ENCODE results near the gene KDM1A. TPM values are rescaled to one million over a fixed set of nuclear protein-coding genes. Genes with fewer than 3 reads are reported as not detected.
A peak's percentile ranks its signal among the peaks of the same experiment; 100 is the strongest.

The KDM1A gene
- polyA plus RNA-seq, 2 of the 4 experiments (the other 2 are of a cell fraction), result 66.4 to 80.3 TPM

DNA sequence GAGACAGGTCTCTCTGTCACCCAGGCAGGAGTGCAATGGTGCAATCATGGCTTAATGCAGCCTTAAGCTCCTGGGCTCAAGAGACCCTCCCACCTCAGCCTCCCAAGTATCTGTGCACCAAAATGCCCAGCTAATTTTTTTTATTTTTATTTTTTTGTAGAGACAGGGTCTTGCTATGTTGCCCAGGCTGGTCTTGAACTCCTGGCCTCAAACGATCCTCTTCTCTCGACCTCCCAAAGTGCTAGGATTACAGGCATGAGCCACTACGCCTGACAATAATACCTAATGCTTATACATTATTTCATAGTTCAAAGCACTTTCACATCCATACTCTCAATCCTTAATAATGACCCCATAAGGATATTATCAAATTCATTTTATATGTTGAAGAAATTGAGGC lies 101.1 kb downstream of the KDM1A start (continued):
- TF ChIP-seq BHLHE40 (IDR thresholded peaks at IDR 0.05; ENCODE audit: low read depth, low read length), result no peak
- TF ChIP-seq NFE2L2 (conservative IDR thresholded peaks at IDR 0.05; ENCODE audit: low read length), result no peak
- no peak for TF ChIP-seq MAFK (IDR thresholded peaks at IDR 0.05; ENCODE audit: partially characterized antibody)
- no peak for TF ChIP-seq NR3C1 (IDR thresholded peaks at IDR 0.05)
- TF ChIP-seq GATA3 (IDR thresholded peaks at IDR 0.05; ENCODE audit: borderline replicate concordance), result no peak
- TF ChIP-seq, protein P1, sequence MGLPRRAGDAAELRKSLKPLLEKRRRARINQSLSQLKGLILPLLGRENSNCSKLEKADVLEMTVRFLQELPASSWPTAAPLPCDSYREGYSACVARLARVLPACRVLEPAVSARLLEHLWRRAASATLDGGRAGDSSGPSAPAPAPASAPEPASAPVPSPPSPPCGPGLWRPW (IDR thresholded peaks at IDR 0.05), result no peak

GRCh38 chr1:23122023-23122748 lies 102.9 kb downstream of the KDM1A start:
- no peak for FAIRE-seq
- H3K4me1 ChIP-seq, result peaks cover 68% of the 10 kb centered on the region
- WGBS (ENCODE audit: missing lambda C conversion rate), result 22% methylated on average over 4 of the region's 4 CpGs
- no peaks in the 10 kb centered on the region for H3K9me3 ChIP-seq
- no peak for DNase-seq (ENCODE audit: low read depth in 1 of 2, low spot score in 1 of 2)
- ATAC-seq, result peak in 1 of 2 experiments; percentile 32; a peak in 3 of 6 replicates
- TF ChIP-seq NFE2L2 (conservative IDR thresholded peaks at IDR 0.05; ENCODE audit: low read length) (no peak), CBX8 (IDR thresholded peaks at IDR 0.05) (no peak), JUNB (IDR thresholded peaks at IDR 0.05) (no peak), POLR2A (IDR thresholded peaks at IDR 0.05; ENCODE audit: low read length) (no peak), FOSB (CRISPR knock-in tag; IDR thresholded peaks at IDR 0.05) (no peak), RNF2 (IDR thresholded peaks at IDR 0.05; ENCODE audit: borderline replicate concordance, low read depth) (no peak), CBX2 (IDR thresholded peaks at IDR 0.05; ENCODE audit: borderline replicate concordance, low read depth) (no peak), KDM5A (IDR thresholded peaks at IDR 0.05) (no peak), RCOR1 (IDR thresholded peaks at IDR 0.05; ENCODE audit: low read depth, low read length) (no peak), HOXB5 (CRISPR knock-in tag; IDR thresholded peaks at IDR 0.05) (no peak), RARB (CRISPR knock-in tag; IDR thresholded peaks at IDR 0.05) (no peak), EHF (CRISPR knock-in tag; IDR thresholded peaks at IDR 0.05) (no peak), HEYL (CRISPR knock-in tag; IDR thresholded peaks at IDR 0.05) (no peak), ZNF302 (CRISPR knock-in tag; IDR thresholded peaks at IDR 0.05) (no peak), HOXB13 (CRISPR knock-in tag; IDR thresholded peaks at IDR 0.05; ENCODE audit: low read depth) (no peak), FOXS1 (CRISPR knock-in tag; IDR thresholded peaks at IDR 0.05) (no peak), HOXA7 (CRISPR knock-in tag; IDR thresholded peaks at IDR 0.05) (no peak), ESRRA (IDR thresholded peaks at IDR 0.05; ENCODE audit: borderline replicate concordance, low read length) (no peak)
- TF ChIP-seq, protein P2, sequence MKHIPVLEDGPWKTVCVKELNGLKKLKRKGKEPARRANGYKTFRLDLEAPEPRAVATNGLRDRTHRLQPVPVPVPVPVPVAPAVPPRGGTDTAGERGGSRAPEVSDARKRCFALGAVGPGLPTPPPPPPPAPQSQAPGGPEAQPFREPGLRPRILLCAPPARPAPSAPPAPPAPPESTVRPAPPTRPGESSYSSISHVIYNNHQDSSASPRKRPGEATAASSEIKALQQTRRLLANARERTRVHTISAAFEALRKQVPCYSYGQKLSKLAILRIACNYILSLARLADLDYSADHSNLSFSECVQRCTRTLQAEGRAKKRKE (CRISPR knock-in tag; IDR thresholded peaks at IDR 0.05; ENCODE audit: low read depth), result no peak
- H3K27ac ChIP-seq, result peak overlapping the region in 1 of 2 experiments; percentile 55; a peak in 3 of 6 replicates
- POLR2A ChIA-PET, result no interaction called here
- H3K4me3 ChIP-seq, result no peak overlapping the region
- CTCF ChIA-PET, result interaction anchor here (0.6 to 1.6 kb wide), 2 partner anchors 10 to 73 kb away, joined by 3 read pairs; no protein-coding TSS in a partner anchor
- H3K4me2 ChIP-seq, result peak overlapping the region; percentile 45; the same call in 2 of the 3 replicates

- peak overlapping the region; percentile 45 for H3K4me2 ChIP-seq
- H3K27ac ChIP-seq, result peak overlapping the region in 1 of 2 experiments; percentile 55; a peak in 3 of 6 replicates
- no peak for FAIRE-seq
- ChIA-PET CTCF (interaction anchor here (1.4 to 1.6 kb wide), 2 partner anchors 11 to 23 kb away, joined by 3 to 4 read pairs; no protein-coding TSS in a partner anchor), POLR2A (no interaction called here)
- DNase-seq (ENCODE audit: low read depth in 1 of 2, low spot score in 1 of 2), result no peak
- H3K4me3 ChIP-seq, result no peak overlapping the region
- no peaks in the 10 kb centered on the region for H3K9me3 ChIP-seq
- TF ChIP-seq EP300 (IDR thresholded peaks at IDR 0.05) (no peak), REST (IDR thresholded peaks at IDR 0.05) (no peak)
- TF ChIP-seq, protein P3, sequence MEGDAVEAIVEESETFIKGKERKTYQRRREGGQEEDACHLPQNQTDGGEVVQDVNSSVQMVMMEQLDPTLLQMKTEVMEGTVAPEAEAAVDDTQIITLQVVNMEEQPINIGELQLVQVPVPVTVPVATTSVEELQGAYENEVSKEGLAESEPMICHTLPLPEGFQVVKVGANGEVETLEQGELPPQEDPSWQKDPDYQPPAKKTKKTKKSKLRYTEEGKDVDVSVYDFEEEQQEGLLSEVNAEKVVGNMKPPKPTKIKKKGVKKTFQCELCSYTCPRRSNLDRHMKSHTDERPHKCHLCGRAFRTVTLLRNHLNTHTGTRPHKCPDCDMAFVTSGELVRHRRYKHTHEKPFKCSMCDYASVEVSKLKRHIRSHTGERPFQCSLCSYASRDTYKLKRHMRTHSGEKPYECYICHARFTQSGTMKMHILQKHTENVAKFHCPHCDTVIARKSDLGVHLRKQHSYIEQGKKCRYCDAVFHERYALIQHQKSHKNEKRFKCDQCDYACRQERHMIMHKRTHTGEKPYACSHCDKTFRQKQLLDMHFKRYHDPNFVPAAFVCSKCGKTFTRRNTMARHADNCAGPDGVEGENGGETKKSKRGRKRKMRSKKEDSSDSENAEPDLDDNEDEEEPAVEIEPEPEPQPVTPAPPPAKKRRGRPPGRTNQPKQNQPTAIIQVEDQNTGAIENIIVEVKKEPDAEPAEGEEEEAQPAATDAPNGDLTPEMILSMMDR (IDR thresholded peaks at IDR 0.05), result no peak
- peaks cover 63% of the 10 kb centered on the region for H3K4me1 ChIP-seq
- ATAC-seq, result peak in 1 of 2 experiments; percentile 15; a peak in 2 of 6 replicates
- 73% methylated on average over 4 of the region's 4 CpGs for WGBS (ENCODE audit: missing lambda C conversion rate)
Observed at GRCh38 chr1:23122796-23123195, 103.5 kb downstream of the KDM1A start.

Data from A549 (cell line).